Measurements from ENCODE around the gene SLC25A30. TPM values are rescaled to one million over a fixed set of nuclear protein-coding genes. Genes with fewer than 3 reads are reported as not detected.

SLC25A30 gene
- 9.9 and 11.1 TPM in 2 replicates for total RNA-seq

GRCh38 chr13:45417790-45418534 lies at the start of gene SLC25A30:
TSS of gene SLC25A30 (minus strand) at chr13:45418373. CDS start at chr13:45411425, 6,948 bp downstream.

DNA sequence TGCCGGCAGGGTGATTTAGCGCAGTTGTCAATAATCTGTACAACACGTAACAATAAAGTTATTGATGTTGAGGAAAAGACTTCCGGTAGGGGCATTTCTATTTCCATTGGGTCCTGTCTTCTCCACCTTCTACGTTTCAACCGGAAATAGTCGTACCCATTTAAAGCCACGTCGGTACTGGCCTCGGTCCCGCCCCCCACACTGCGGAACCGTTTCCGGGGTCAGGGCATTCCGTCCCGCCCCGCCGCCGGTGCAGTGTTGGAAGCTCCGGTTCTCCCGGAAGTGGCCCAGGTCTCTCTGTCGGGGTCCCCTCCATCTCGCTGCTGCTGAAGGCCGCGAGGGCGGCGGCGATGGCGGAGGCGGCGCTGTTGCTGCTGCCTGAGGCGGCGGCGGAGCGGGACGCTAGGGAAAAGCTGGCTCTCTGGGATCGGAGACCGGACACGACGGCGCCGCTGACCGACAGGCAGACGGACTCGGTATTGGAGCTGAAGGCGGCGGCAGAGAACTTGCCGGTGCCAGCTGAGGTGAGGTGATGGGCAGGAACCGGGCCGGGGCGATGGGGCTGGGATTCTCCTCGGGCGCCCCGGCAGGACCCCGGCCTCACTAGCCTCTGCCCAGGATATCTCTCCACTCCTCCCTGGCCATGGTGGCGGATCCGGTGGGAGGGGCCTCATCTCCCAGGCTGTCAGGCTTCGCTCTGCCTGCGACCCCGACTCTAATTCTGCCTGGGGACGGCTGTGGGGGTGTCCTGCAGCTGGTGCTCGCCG lies 46.7 kb upstream of the SLC25A30 start, which contains the start of gene COG3:
COG3 (plus strand) TSS at position 253 of the 767 bp plus-strand sequence; CDS start at position 351, 98 bp downstream.

Other genes starting within 250 kb of the SLC25A30 start
- gene KCTD4, start 217.3 kb downstream of the SLC25A30 start, total RNA-seq, result 2.4 and 4.6 TPM in 2 replicates
- gene TPT1, start 77.2 kb downstream of the SLC25A30 start, total RNA-seq, result 1,446 and 1,814 TPM in 2 replicates
- gene COG3, start 46.6 kb upstream of the SLC25A30 start, total RNA-seq, result 40.9 and 56.8 TPM in 2 replicates
- not detected in 2 replicates for gene ERICH6B, start 197.4 kb upstream of the SLC25A30 start, total RNA-seq

All from hair follicle dermal papilla cell (primary cell).